GM23248 (cell line): ENCODE data around the gene PRKAR1B. TPM values are rescaled to one million over a fixed set of nuclear protein-coding genes. Genes with fewer than 3 reads are reported as not detected.

Experiments
- DNase-seq: peaks from one replicate; pipeline ENCODE4 v3.0.0-alpha.2; 2015
- H2AFZ ChIP-seq: fragments of 200-600 bp; sonication (generic); 2 replicates; pipeline ENCODE4 v1.6.1; 2016; ENCODE audit warnings: antibody characterized with exemption
- H3F3A ChIP-seq: fragments of 200-600 bp; sonication (generic); 2 replicates; pipeline ENCODE4 v1.6.1; 2016; ENCODE audit warnings: mild to moderate bottlenecking, antibody characterized with exemption, mixed run types; ENCODE audit not compliant: insufficient read depth
- H3K27ac ChIP-seq: fragments of 200-600 bp; sonication (generic); 2 replicates; pipeline ENCODE4 v1.5.1; 2016; ENCODE audit warnings: mild to moderate bottlenecking
- H3K27me3 ChIP-seq: fragments of 200-600 bp; sonication (generic); replicated peaks from 2 replicates; pipeline ENCODE4 v1.6.1; 2016; ENCODE audit warnings: mild to moderate bottlenecking; ENCODE audit not compliant: insufficient read depth
- H3K36me3 ChIP-seq: fragments of 200-600 bp; sonication (generic); 2 replicates; pipeline ENCODE4 v1.6.1; 2016; ENCODE audit warnings: low read depth, mild to moderate bottlenecking
- H3K4me1 ChIP-seq: fragments of 200-600 bp; sonication (generic); 2 replicates; pipeline ENCODE4 v1.6.1; 2016; ENCODE audit warnings: mild to moderate bottlenecking; ENCODE audit not compliant: insufficient read depth
- H3K4me2 ChIP-seq: fragments of 200-600 bp; sonication (generic); one replicate; pipeline ENCODE4 v1.6.1; 2016; ENCODE audit warnings: mild to moderate bottlenecking; ENCODE audit not compliant: unreplicated experiment
- H3K4me3 ChIP-seq: fragments of 200-600 bp; sonication (generic); 2 replicates; pipeline ENCODE4 v1.5.1; 2016; ENCODE audit warnings: mild to moderate bottlenecking
- H3K79me2 ChIP-seq: fragments of 200-600 bp; sonication (generic); 2 replicates; pipeline ENCODE4 v1.6.1; 2016; ENCODE audit warnings: mild to moderate bottlenecking; ENCODE audit not compliant: insufficient read depth
- H3K9ac ChIP-seq: fragments of 200-600 bp; sonication (generic); 2 replicates; pipeline ENCODE4 v1.6.1; 2016; ENCODE audit warnings: mild to moderate bottlenecking
- H3K9me2 ChIP-seq: fragments of 200-600 bp; sonication (generic); 2 replicates; pipeline ENCODE4 v1.6.1; 2016; ENCODE audit warnings: mixed run types, mild to moderate bottlenecking, moderate library complexity; ENCODE audit not compliant: insufficient read depth
- H3K9me3 ChIP-seq: fragments of 200-600 bp; sonication (generic); one replicate; pipeline ENCODE4 v1.6.1; 2017; ENCODE audit warnings: low read depth
- H4K20me1 ChIP-seq: fragments of 200-600 bp; sonication (generic); 2 replicates; pipeline ENCODE4 v1.6.0; 2016; ENCODE audit not compliant: insufficient read depth
- EZH2 ChIP-seq: fragments of 200-600 bp; sonication (generic); IDR thresholded peaks from 2 replicates; pipeline ENCODE4 v1.6.1; 2018; ENCODE audit warnings: antibody characterized with exemption, mild to moderate bottlenecking; ENCODE audit not compliant: insufficient read depth, poor library complexity, severe bottlenecking
- EZH2phosphoT487 ChIP-seq: fragments of 200-600 bp; sonication (generic); IDR thresholded peaks from 2 replicates; pipeline ENCODE4 v1.6.1; 2018; ENCODE audit warnings: antibody characterized with exemption, moderate library complexity, mild to moderate bottlenecking, low read depth; ENCODE audit not compliant: insufficient read depth
- WGBS, 2 experiments: methylation state at CpG; one replicate each; pipeline ENCODE4 v1.1.6; 2015 to 2017; ENCODE audit warnings: low lambda C conversion rate in 2 of 2, low coverage in 1 of 2; ENCODE audit errors: missing lambda C conversion rate in 2 of 2; 5-methylcytosine and 5-hydroxymethylcytosine counted together
- in situ Hi-C: fragments of 300-500 bp; cut with MboI; formaldehyde crosslinking; loops from 2 replicates; pipeline ENCODE4 v1.15.0; 2020
- polyA plus RNA-seq: library from polyadenylated mRNA; unstranded; fragments of >200 nt; fragmentation: Nextera tagmentation; extraction: Ambion mirVana; gene quantifications from 2 replicates; pipeline ENCODE4 v1.2.1, GENCODE V29; 2016
- total RNA-seq: library from RNA; depleted of rRNA; stranded (reverse); fragments of >200 nt; shearing (Covaris generic); gene quantifications from 2 replicates; pipeline ENCODE4 v1.2.3, GENCODE V29; 2014

PRKAR1B gene
- total and polyA plus RNA-seq, 2 experiments from 2014 or later = 10.2 to 12.9 TPM

- TF ChIP-seq EZH2phosphoT487 (no peak), EZH2 (no peak)
- WGBS, 2 experiments = 96 to 97% methylated on average over 28 to 31 of the region's 31 CpGs
- no peak overlapping the region for H2AFZ ChIP-seq
- H3F3A ChIP-seq = no peaks in the 10 kb centered on the region
- no peaks in the 10 kb centered on the region for H3K27me3 ChIP-seq
- H3K9me2 ChIP-seq = no peaks in the 10 kb centered on the region
- H4K20me1 ChIP-seq = no peaks in the 10 kb centered on the region
- peaks cover under 1% of the 10 kb centered on the region; the same call in 1 of the 2 replicates for H3K36me3 ChIP-seq
- in situ Hi-C loops = no loop called here
- no peak overlapping the region for H3K27ac ChIP-seq
- H3K4me3 ChIP-seq = no peak overlapping the region
- DNase-seq = no peak
- H3K4me2 ChIP-seq = no peak overlapping the region
- H3K9ac ChIP-seq = no peak overlapping the region
- peaks cover 43% of the 10 kb centered on the region for H3K79me2 ChIP-seq
- no peaks in the 10 kb centered on the region for H3K9me3 ChIP-seq
- H3K4me1 ChIP-seq = no peaks in the 10 kb centered on the region
These were observed 12.4 kb upstream of the PRKAR1B start for GRCh38 chr7:739455-739982.

GRCh38 chr7:738723-739454 is 11.8 kb upstream of the PRKAR1B start:
- no peak overlapping the region for H3K4me2 ChIP-seq
- H3F3A ChIP-seq = no peaks in the 10 kb centered on the region
- no peak overlapping the region for H3K4me3 ChIP-seq
- TF ChIP-seq EZH2 (no peak), EZH2phosphoT487 (no peak)
- H3K27me3 ChIP-seq = no peaks in the 10 kb centered on the region
- peaks cover 49% of the 10 kb centered on the region for H3K79me2 ChIP-seq
- DNase-seq = no peak
- H2AFZ ChIP-seq = no peak overlapping the region
- no peaks in the 10 kb centered on the region for H3K4me1 ChIP-seq
- no peaks in the 10 kb centered on the region for H4K20me1 ChIP-seq
- 0 out of 2 replicates have a peak, but pooled peaks cover 1% of the 10 kb centered on the region for H3K9me2 ChIP-seq
- H3K27ac ChIP-seq = no peak overlapping the region
- peaks cover 6% of the 10 kb centered on the region for H3K36me3 ChIP-seq
- H3K9me3 ChIP-seq = no peaks in the 10 kb centered on the region
- 90 to 94% methylated on average over 22 of the region's 24 CpGs for WGBS, 2 experiments
- H3K9ac ChIP-seq = no peak overlapping the region
- in situ Hi-C loops = no loop called here

GRCh38 chr7:738241-738640 is 11.2 kb upstream of the PRKAR1B start:
- Histone ChIP-seq H3F3A (no peaks in the 10 kb centered on the region), H3K79me2 (peaks cover 56% of the 10 kb centered on the region), H3K27me3 (no peaks in the 10 kb centered on the region), H3K9ac (no peak overlapping the region), H3K4me3 (no peak overlapping the region), H3K9me3 (no peaks in the 10 kb centered on the region), H2AFZ (no peak overlapping the region), H3K27ac (no peak overlapping the region), H3K9me2 (0 out of 2 replicates have a peak, but pooled peaks cover 4% of the 10 kb centered on the region), H3K36me3 (peaks cover 9% of the 10 kb centered on the region), H4K20me1 (no peaks in the 10 kb centered on the region), H3K4me2 (no peak overlapping the region), H3K4me1 (no peaks in the 10 kb centered on the region)
- in situ Hi-C loops = no loop called here
- WGBS, 2 experiments = 76 to 83% methylated on average over 5 of the region's 5 CpGs
- DNase-seq = no peak
- no peak for TF ChIP-seq EZH2
- TF ChIP-seq EZH2phosphoT487 = no peak

GRCh38 chr7:734808-735207 is 7.7 kb upstream of the PRKAR1B start:
- Histone ChIP-seq H4K20me1 (no peaks in the 10 kb centered on the region), H3K79me2 (peaks cover 75% of the 10 kb centered on the region), H2AFZ (no peak overlapping the region), H3K4me1 (no peaks in the 10 kb centered on the region), H3K9me3 (no peaks in the 10 kb centered on the region), H3F3A (no peaks in the 10 kb centered on the region), H3K4me3 (no peak overlapping the region), H3K4me2 (no peak overlapping the region), H3K27me3 (no peaks in the 10 kb centered on the region), H3K9me2 (0 out of 2 replicates have a peak, but pooled peaks cover 4% of the 10 kb centered on the region), H3K27ac (no peak overlapping the region), H3K9ac (no peak overlapping the region), H3K36me3 (peaks cover 9% of the 10 kb centered on the region)
- no peak for DNase-seq
- WGBS, 2 experiments = 92 to 93% methylated on average over 11 of the region's 11 CpGs
- in situ Hi-C loops = no loop called here
- TF ChIP-seq EZH2 (no peak), EZH2phosphoT487 (no peak)
